HG02588 (cell line): ENCODE results near the gene ABCA4.
"Not testable (repeated sequence)": the region's sequence is repeated elsewhere in the genome, so short reads cannot be mapped to it uniquely, and the experiment has no call there.

Source experiments
- ATAC-seq: cut with Tn5 transposase; IDR thresholded peaks from one replicate; pipeline ENCODE4 v1.9.1; 2021; ENCODE audit warnings: mild to moderate bottlenecking, moderate library complexity; ENCODE audit not compliant: unreplicated experiment

Gene ABCA4

DNA sequence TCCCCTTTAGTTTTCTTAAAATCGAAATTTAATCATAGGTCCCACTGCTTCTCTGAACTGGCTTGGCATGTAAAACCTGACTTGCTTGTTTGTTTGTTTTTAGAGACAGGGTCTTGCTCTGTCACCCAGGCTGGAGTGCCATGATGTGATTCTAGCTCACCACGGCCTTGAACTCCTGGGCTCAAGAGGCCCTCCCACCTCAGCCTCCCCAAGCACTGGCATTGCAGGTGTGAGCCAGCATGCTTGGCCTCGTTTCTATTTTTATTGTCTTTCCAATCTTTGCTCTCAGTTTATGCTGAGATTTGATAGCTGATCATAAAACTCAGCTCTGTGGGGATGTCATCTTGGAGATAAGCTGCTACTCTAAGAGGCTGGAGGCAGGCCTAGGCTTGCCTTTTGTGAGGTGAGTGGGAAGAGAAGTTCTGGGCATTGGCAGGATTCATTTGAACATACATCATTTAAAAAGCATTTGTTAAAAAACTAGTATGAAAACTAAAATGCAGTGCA is 160.3 kb downstream of the ABCA4 start:
- no peak for ATAC-seq

DNA sequence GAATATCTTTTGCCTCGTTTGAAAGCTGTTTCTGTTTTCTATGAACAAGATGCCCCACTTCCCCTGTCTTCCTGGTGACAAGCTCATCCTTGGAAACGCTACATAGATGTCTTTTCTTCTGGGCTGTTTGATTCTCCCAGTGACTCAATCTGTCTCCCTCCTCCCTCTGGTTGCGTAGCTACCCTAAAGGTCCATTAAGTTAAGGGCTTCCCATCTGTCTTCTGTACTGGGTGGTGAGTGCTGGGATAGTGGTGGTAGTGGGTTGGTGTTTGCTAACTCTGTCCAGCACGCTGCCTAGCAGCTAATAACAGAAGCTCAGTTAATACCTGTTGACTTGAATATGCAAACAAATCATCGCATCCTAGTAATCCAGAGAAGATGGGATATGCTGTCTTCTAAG is 161.5 kb downstream of the ABCA4 start:
- no peak for ATAC-seq

DNA sequence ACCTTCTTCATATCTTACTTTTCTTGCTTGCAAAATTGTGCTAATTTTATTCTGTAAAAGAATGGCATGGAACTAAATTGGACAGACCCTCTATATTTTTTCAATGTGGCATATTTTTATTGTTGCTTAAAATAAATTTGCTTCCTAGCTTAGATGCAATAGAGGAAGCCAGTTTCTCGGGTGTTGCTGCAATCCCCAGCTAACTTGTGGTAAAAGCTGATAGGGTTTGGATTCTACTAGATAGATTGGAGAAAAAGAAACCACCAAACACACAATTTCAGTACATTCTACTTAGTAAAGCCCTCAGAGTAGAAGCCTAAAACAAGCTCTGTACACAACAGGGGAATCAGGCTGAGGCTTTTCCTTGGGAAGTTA is 162.2 kb downstream of the ABCA4 start:
- ATAC-seq = no peak

DNA sequence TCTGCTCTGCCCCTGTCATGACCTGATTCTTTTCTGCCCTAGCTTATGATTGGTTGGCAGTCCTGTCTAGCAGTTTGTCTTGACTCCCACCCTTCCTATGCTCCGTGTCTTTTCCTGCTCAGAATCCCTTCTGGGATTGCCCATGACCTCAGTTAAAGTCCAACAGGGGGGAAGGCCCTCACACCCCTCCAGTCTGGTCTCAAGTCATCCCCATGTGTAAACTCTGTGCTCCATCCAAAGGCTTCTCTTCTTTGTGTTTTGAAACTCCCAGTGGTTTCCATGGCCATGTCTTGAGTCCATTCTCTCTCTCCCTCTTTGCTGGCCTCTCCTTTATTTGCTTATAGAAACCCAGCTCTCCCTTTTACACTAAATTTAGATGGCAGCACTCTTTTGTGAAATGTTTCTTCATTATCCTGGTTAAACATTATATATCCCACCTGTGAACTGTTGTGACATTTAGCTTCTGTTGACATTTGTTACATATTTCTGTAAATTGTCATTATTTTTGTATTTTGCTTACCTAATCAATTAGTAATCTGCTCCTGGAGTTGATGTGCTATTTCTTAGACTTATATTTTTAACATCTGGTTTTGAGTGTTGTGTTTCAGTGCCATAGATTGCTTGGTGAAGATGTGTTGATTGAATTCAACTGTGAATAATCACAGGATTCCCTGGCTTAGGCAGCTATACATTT is 162.8 kb downstream of the ABCA4 start:
- ATAC-seq = no peak

DNA sequence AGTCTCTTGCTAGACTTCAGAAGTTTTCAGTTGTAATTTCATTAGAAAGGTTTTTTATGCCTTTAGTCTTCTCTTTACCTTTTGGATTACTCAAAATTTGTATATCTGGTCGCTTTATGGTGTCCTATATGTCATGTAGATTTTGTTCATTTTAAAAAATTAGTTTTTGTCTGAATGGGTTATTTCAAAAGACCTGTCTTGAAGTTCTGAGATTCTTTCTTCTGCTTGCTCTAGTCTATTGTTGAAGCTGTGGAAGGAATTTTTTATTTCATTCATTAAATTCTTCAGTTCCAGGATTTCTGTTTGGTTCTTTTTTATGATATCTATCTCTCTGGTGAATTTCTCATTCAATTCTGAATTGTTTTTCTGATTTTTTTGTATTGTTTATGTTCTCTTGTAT is 165.2 kb downstream of the ABCA4 start:
- no peak for ATAC-seq

DNA sequence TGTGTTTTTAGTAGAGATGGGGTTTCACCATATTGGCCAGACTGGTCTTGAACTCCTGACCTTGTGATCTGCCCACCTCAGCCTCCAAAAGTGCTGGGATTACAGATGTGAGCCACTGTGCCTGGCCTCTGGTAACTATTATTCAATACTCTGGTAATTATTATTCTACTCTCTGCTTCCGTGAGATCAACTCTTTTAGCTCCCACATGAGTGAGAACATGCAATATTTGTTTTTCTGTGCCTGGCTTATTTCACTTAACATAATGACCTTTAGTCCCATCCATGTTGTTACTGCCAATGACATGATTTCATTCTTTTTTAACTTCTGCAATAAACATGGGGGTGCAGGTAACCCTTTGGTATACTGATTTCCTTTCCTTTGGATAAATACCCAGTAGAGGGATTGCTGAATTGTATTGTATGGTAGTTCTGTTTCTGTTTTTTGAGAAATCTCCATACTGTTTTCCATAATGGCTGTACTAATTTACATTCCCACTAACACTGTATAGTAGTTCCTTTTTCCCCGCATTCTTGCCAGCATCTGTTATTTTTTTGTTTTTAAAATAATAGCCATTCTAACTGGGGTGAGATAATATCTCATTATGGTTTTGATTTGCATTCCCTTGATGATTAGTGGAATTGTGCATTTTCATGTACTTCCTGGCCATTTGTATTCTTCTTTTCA is 173.8 kb downstream of the ABCA4 start:
- not testable (repeated sequence) for ATAC-seq
